Osteocyte (in vitro differentiated cells): ENCODE measurements around the gene PCP4L1. TPM values are rescaled to one million over a fixed set of nuclear protein-coding genes. Genes with fewer than 3 reads are reported as not detected.
"Not testable (repeated sequence)": the region's sequence is repeated elsewhere in the genome, so short reads cannot be mapped to it uniquely, and the experiment has no call there.

Source experiments
- DNase-seq: peaks from one replicate; pipeline ENCODE4 v3.0.0; 2021; ENCODE audit warnings: mixed read lengths; ENCODE audit not compliant: unreplicated experiment; ENCODE audit errors: extremely low spot score
- H3K27ac Mint-ChIP-seq: one replicate; pipeline ENCODE4 v1.8.0; 2021; ENCODE audit warnings: mild to moderate bottlenecking, mixed read lengths; ENCODE audit not compliant: unreplicated experiment
- H3K27me3 Mint-ChIP-seq: one replicate; pipeline ENCODE4 v1.8.0; 2021; ENCODE audit warnings: mixed read lengths; ENCODE audit not compliant: unreplicated experiment
- H3K36me3 Mint-ChIP-seq: one replicate; pipeline ENCODE4 v1.8.0; 2021; ENCODE audit warnings: mixed read lengths; ENCODE audit not compliant: unreplicated experiment
- H3K4me1 Mint-ChIP-seq: one replicate; pipeline ENCODE4 v1.8.0; 2021; ENCODE audit warnings: mixed read lengths; ENCODE audit not compliant: unreplicated experiment
- H3K4me3 Mint-ChIP-seq: one replicate; pipeline ENCODE4 v1.8.0; 2021; ENCODE audit warnings: mild to moderate bottlenecking, moderate library complexity, mixed read lengths; ENCODE audit not compliant: unreplicated experiment
- H3K9me3 Mint-ChIP-seq: one replicate; pipeline ENCODE4 v1.8.0; 2021; ENCODE audit warnings: mixed read lengths; ENCODE audit not compliant: unreplicated experiment
- total RNA-seq: library from RNA; stranded (reverse); gene quantifications from 2 replicates; pipeline ENCODE4 v1.2.1, GENCODE V29; 2021
- TF ChIP-seq, protein P1 (sequence below): fragments of 200-600 bp; sonication (generic); IDR thresholded peaks from 2 replicates; pipeline ENCODE4 v1.5.0; 2021; ENCODE audit warnings: antibody characterized with exemption, mild to moderate bottlenecking, moderate library complexity

PCP4L1 gene
- total RNA-seq, 1 donor from 2014 or later, result not detected

DNA sequence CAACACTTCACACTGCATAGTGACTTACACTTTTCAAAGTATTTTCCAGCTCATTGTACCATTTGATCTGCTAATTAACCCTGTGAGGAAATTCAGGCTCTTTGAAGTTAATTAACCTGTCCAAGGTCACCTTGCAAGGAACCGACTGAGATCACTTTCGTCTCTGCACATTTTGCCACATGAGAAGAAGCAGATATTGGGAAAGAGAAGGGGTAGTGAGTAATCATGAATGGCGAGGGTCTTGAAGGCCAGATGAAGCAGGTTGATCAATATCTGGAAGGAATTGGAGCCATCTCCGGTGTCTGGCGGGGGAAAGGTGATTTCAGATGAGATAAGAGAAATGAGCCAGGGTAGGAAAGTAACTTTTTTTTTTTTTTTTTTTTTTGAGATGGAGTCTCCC, 38.5 kb upstream of the PCP4L1 start:
- no peaks in the 10 kb centered on the region for H3K4me1 Mint-ChIP-seq
- peaks cover 5% of the 10 kb centered on the region for H3K27me3 Mint-ChIP-seq
- H3K27ac Mint-ChIP-seq, result no peak overlapping the region
- H3K4me3 Mint-ChIP-seq, result no peak overlapping the region
- H3K36me3 Mint-ChIP-seq, result peaks cover 3% of the 10 kb centered on the region
- no peak for DNase-seq
- H3K9me3 Mint-ChIP-seq, result no peaks in the 10 kb centered on the region
- TF ChIP-seq, protein P1, sequence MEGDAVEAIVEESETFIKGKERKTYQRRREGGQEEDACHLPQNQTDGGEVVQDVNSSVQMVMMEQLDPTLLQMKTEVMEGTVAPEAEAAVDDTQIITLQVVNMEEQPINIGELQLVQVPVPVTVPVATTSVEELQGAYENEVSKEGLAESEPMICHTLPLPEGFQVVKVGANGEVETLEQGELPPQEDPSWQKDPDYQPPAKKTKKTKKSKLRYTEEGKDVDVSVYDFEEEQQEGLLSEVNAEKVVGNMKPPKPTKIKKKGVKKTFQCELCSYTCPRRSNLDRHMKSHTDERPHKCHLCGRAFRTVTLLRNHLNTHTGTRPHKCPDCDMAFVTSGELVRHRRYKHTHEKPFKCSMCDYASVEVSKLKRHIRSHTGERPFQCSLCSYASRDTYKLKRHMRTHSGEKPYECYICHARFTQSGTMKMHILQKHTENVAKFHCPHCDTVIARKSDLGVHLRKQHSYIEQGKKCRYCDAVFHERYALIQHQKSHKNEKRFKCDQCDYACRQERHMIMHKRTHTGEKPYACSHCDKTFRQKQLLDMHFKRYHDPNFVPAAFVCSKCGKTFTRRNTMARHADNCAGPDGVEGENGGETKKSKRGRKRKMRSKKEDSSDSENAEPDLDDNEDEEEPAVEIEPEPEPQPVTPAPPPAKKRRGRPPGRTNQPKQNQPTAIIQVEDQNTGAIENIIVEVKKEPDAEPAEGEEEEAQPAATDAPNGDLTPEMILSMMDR, result no peak

DNA sequence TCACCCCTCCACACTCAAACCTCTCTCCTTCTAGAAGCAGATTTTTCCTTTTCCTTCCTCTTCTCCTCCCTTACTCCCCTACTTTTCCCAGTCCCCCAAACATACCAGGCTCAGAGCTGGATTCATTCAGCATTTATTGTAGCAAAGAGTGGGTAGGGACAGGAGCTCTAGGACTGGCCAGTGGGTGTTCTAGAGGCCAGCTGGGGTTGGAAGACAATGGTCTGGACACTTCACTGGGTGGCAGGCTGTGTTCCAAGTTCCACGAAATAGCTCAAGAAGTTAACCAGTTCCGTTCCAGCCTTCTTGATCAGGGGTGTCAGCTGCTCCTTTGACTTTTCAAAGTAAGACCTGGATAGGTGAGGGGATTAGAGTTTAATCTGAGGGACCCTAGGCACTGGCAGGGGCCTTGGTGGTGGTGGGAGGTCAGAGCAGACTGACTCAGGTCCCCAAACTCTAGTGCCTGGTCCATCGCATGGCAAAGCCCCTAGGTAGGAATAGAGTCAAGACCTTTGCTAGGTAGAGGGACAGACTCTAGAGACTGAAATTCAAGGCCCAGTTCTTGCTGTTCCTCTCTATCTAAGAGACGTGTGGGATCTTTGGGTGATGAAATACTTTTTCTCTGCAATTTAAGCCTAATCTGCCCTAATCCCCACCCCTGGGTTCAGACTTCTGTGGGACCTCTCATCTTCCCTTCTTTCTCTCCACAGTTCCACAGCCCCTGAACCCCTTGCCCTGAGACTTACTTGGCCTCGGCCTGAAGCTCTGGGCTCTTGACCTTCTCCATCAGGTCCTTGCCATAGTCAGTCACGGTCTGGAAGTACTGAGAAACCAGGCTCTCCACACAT, 36.1 kb upstream of the PCP4L1 start:
- no peaks in the 10 kb centered on the region for H3K9me3 Mint-ChIP-seq
- no peaks in the 10 kb centered on the region for H3K36me3 Mint-ChIP-seq
- TF ChIP-seq, protein P1, result no peak
- no peak for DNase-seq
- no peak overlapping the region for H3K4me3 Mint-ChIP-seq
- no peak overlapping the region for H3K27ac Mint-ChIP-seq
- peaks cover 5% of the 10 kb centered on the region for H3K27me3 Mint-ChIP-seq
- peaks cover 16% of the 10 kb centered on the region for H3K4me1 Mint-ChIP-seq

DNA sequence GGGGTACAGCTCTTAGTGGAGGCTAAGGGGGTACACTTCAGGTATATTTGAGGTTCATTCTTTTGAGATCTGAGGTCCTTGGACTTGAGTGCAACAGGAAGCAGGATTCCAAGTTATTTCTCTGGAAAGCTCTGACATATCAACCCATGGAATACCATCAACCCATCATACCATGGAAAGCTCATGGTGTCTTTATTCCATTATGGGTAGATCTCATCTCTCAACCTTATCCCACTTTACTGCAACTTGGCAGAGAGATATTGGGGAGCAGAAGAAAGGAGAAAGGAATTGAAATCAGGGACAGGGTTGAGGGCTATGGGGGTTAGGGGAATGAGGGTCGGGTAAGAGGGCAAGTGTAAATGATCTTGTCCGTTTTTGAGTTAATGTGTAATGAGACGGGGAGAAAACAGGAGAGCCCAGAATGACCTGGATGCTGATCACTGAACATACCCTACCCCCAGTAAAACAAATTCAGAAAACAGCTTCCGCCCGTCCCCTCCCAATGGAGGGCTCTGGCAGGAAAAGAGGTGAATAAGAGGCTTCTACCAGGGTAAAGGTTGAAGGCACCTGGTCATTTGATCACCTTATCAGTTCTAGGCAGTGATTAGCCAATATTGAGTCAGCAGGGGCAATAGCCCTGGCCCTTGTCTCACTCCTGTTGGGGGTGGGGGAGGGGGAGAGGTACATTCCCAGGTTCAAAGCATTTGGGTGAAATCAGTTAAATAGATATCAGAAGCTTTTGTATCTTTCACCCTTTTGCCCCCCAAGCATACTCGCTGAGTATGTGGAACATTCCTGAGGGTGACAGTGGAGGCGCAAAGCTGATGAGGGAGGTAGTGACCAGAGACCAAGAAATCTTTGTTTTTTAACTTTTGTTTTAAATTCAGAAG, 34.5 kb upstream of the PCP4L1 start:
- DNase-seq, result no peak
- Mint-ChIP-seq H3K4me1 (peaks cover 22% of the 10 kb centered on the region), H3K4me3 (no peak overlapping the region), H3K27ac (no peak overlapping the region), H3K9me3 (no peaks in the 10 kb centered on the region), H3K36me3 (peaks cover 3% of the 10 kb centered on the region), H3K27me3 (peaks cover 5% of the 10 kb centered on the region)
- TF ChIP-seq, protein P1, result no peak

DNA sequence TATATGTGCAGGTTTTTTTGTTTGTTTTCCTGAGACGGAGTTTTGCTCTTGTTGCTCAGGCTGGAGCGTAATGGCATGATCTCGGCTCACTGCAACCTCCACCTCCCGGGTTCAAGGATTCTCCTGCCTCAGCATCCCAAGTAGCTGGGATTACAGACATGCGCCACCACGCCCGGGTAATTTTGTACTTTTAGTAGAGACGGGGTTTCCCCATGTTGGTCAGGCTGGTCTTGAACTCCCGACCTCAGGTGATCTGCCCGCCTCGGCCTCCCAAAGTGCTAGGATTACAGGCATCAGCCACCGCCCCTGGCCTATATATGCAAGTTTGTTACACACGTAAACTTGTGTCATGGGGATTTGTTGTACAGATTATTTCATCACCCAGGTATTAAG, 33.9 kb upstream of the PCP4L1 start:
- H3K4me3 Mint-ChIP-seq, H3K27me3 Mint-ChIP-seq, H3K27ac Mint-ChIP-seq, DNase-seq, H3K36me3 Mint-ChIP-seq, H3K9me3 Mint-ChIP-seq: not testable (repeated sequence)
- peaks cover 22% of the 10 kb centered on the region for H3K4me1 Mint-ChIP-seq

DNA sequence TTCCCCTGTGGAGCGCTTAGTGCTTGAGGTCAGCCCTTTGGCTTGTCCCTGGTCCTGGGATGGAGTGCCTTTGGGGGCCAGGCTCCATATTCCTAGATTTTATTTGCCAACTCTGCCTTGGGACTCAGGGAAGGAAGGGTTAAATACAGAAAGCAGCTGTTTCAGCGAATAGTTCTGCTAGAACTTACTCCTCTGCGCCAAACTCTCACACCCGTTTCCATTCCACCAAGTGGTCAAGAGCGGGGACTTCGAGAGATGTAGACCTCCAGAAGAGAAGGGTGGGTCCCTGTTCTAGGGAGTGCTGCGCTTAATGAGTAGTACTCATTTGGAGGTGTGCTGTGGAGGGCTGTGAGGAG, 33.4 kb upstream of the PCP4L1 start:
- TF ChIP-seq, protein P1, result no peak
- no peak for DNase-seq
- H3K27me3 Mint-ChIP-seq, result peaks cover 5% of the 10 kb centered on the region
- H3K4me3 Mint-ChIP-seq, result peak overlapping the region; percentile 35
- peaks cover 3% of the 10 kb centered on the region for H3K36me3 Mint-ChIP-seq
- H3K4me1 Mint-ChIP-seq, result peaks cover 22% of the 10 kb centered on the region
- no peaks in the 10 kb centered on the region for H3K9me3 Mint-ChIP-seq
- H3K27ac Mint-ChIP-seq, result peak overlapping the region; percentile 75
